ENCODE results near the gene MCF2L2. TPM values are rescaled to one million over a fixed set of nuclear protein-coding genes. Genes with fewer than 3 reads are reported as not detected.

Gene MCF2L2
- total and polyA plus RNA-seq, 9 donors: 0.09 to 0.56 (median 0.24) TPM

GRCh38 chr3:183198939-183199338 lies 229.5 kb downstream of the MCF2L2 start:
- H3K27ac ChIP-seq (ENCODE audit: low read length): no peak overlapping the region
- no peaks in the 10 kb centered on the region for H3K27me3 ChIP-seq (ENCODE audit: control insufficient read depth, insufficient read depth, low read length)
- no CpG with 5 or more reads among the region's 1 CpG for WGBS (ENCODE audit: insufficient coverage)
- no peaks in the 10 kb centered on the region for H3K36me3 ChIP-seq (ENCODE audit: control insufficient read depth, insufficient read depth, low read length)
- H3K4me1 ChIP-seq (ENCODE audit: control insufficient read depth, insufficient read depth, low read length): no peaks in the 10 kb centered on the region
- no peak for DNase-seq
- no peak overlapping the region for H3K4me3 ChIP-seq (ENCODE audit: low read length)
- H3K9me3 ChIP-seq (replicated peaks; ENCODE audit: control insufficient read depth, low read depth, low read length): no peaks in the 10 kb centered on the region

DNA sequence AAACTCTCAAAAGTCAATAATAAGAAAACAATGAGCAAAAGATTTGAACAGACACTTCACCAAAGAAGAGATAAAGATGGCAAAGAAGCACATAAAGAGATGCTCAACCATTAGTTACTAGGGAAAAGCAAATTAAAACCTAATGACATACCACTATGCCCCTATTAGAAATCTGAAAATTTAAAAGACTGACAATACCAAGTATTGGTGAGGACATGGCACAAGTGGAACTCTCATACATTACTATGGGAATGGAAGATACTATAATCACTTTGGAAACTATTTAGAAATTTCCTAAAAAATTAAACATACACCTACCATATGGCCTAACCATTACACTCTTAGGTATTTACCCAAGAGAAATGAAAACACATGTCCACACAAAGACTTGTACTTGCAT lies 230.7 kb downstream of the MCF2L2 start:
- DNase-seq: no peak
- Histone ChIP-seq H3K27ac (ENCODE audit: low read length) (no peak overlapping the region), H3K27me3 (ENCODE audit: control insufficient read depth, insufficient read depth, low read length) (no peaks in the 10 kb centered on the region), H3K4me3 (ENCODE audit: low read length) (no peak overlapping the region), H3K4me1 (ENCODE audit: control insufficient read depth, insufficient read depth, low read length) (no peaks in the 10 kb centered on the region), H3K9me3 (replicated peaks; ENCODE audit: control insufficient read depth, low read depth, low read length) (no peaks in the 10 kb centered on the region), H3K36me3 (ENCODE audit: control insufficient read depth, insufficient read depth, low read length) (no peaks in the 10 kb centered on the region)

GRCh38 chr3:183195266-183195665 lies 233.2 kb downstream of the MCF2L2 start:
- DNase-seq: no peak

DNA sequence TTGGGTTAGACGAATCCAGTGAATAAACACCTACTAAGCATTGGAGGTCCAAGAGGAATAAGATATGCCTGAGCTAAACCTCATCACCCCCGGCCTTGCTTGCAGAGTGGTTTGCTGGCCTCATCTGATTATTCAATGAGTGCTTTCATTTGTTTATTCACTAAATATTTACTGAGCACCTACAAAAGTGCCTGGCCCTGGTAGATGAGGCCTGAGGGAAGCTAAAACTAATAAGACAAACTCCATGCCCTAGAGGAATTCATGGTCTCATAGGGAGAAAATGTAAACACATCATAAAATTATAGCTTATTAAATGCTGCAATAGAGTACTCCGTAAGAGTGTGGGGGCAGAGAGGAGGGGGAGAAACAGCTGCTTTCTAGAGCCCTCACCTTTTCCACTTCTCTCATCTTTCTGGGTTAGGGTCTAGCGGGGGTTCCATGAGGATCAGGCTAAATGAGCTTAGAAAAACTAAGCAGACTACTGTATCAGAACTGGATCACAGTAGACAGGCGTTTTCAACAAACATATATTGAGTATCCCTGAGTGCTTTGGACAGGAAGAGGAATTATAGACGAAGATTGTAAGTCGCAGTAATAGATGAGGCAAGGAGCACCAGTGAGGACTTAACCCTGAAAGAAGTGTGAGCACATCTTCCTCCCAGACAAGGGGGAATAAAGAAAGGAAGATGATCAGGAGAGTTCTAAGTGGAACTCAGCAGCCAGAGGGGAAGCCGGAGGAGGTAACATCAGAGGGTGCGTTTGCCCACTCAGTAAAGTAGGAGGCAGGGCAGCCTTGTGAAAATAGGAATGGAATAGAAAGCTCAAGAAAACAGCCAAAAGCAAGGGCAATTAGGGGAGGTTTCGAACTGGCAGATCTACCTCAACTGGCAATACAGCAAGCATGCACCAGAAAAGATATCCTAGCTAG lies 234.4 kb downstream of the MCF2L2 start:
- Histone ChIP-seq H3K27ac (ENCODE audit: low read length) (no peak overlapping the region), H3K9me3 (replicated peaks; ENCODE audit: control insufficient read depth, low read depth, low read length) (no peaks in the 10 kb centered on the region), H3K4me1 (ENCODE audit: control insufficient read depth, insufficient read depth, low read length) (no peaks in the 10 kb centered on the region), H3K27me3 (ENCODE audit: control insufficient read depth, insufficient read depth, low read length) (no peaks in the 10 kb centered on the region), H3K36me3 (ENCODE audit: control insufficient read depth, insufficient read depth, low read length) (no peaks in the 10 kb centered on the region), H3K4me3 (ENCODE audit: low read length) (no peak overlapping the region)
- DNase-seq: no peak
- 69% methylated on average over 4 of the region's 10 CpGs for WGBS (ENCODE audit: insufficient coverage)

More at GRCh38 chr3:183195266-183195665, 233.2 kb downstream of the MCF2L2 start:
- Histone ChIP-seq H3K9me3 (replicated peaks; ENCODE audit: control insufficient read depth, low read depth, low read length) (no peaks in the 10 kb centered on the region), H3K27ac (ENCODE audit: low read length) (no peak overlapping the region), H3K27me3 (ENCODE audit: control insufficient read depth, insufficient read depth, low read length) (no peaks in the 10 kb centered on the region), H3K4me1 (ENCODE audit: control insufficient read depth, insufficient read depth, low read length) (no peaks in the 10 kb centered on the region), H3K4me3 (ENCODE audit: low read length) (no peak overlapping the region), H3K36me3 (ENCODE audit: control insufficient read depth, insufficient read depth, low read length) (no peaks in the 10 kb centered on the region)
- WGBS (ENCODE audit: insufficient coverage): no CpG with 5 or more reads among the region's 4 CpGs

- 78% methylated on average over 4 of the region's 7 CpGs for WGBS (ENCODE audit: insufficient coverage)
- DNase-seq: no peak
- H3K36me3 ChIP-seq (ENCODE audit: control insufficient read depth, insufficient read depth, low read length): no peaks in the 10 kb centered on the region
- H3K4me3 ChIP-seq (ENCODE audit: low read length): no peak overlapping the region
- no peaks in the 10 kb centered on the region for H3K27me3 ChIP-seq (ENCODE audit: control insufficient read depth, insufficient read depth, low read length)
- H3K4me1 ChIP-seq (ENCODE audit: control insufficient read depth, insufficient read depth, low read length): no peaks in the 10 kb centered on the region
- H3K27ac ChIP-seq (ENCODE audit: low read length): no peak overlapping the region
- no peaks in the 10 kb centered on the region for H3K9me3 ChIP-seq (replicated peaks; ENCODE audit: control insufficient read depth, low read depth, low read length)
Observed at GRCh38 chr3:183192650-183193300, 235.6 kb downstream of the MCF2L2 start.

DNA sequence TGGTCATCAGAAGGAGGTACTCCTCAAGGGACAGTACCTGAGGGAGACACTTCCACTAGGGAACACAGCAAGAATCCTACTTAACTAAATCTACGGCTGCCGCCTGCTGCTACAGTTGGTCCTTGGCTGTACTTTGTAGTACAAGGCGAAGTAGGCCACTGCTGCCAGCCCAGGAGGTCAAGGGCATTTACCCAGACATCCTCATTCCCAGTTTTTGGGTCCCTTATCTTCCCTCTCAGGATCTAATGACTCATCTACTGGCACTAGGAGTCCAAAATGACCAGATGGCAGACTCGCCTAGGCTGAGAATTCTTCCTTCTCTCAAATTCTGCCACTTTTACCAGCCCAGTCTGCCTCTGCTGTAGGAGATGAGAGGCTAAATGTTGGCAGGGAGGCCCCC lies 238.8 kb downstream of the MCF2L2 start:
- H3K27me3 ChIP-seq (ENCODE audit: control insufficient read depth, insufficient read depth, low read length): no peaks in the 10 kb centered on the region
- no peak overlapping the region for H3K27ac ChIP-seq (ENCODE audit: low read length)
- no peaks in the 10 kb centered on the region for H3K36me3 ChIP-seq (ENCODE audit: control insufficient read depth, insufficient read depth, low read length)
- no peaks in the 10 kb centered on the region for H3K9me3 ChIP-seq (replicated peaks; ENCODE audit: control insufficient read depth, low read depth, low read length)
- 88% methylated on average over 3 of the region's 4 CpGs for WGBS (ENCODE audit: insufficient coverage)
- no peak overlapping the region for H3K4me3 ChIP-seq (ENCODE audit: low read length)
- H3K4me1 ChIP-seq (ENCODE audit: control insufficient read depth, insufficient read depth, low read length): no peaks in the 10 kb centered on the region
- DNase-seq: no peak

DNA sequence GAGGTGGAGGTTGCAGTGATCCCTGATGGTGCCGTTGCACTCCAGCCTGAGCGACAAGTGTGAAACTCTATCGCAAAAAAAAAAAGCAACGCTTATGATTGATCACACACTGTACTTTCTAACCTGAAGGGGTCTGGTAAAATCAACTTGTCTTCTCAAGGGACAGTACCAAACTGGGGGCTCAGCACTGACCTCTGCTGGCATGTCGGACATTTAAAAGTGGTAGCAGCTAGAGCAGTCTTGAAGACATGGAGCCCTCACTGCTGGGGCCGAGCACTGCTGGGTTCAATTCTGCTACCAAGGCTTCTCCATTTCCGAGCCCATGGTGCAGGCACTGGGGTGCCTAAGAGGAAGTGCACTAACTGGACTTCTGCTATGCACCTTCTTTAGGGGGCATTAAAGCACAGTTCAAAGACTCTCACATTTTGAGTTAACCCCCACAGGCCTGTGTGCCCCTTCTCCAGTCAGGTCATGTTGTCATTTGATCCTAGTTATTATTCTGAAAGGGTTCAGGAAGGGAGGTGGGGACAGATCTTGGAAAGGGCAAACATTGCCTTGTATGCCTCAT lies 239.4 kb downstream of the MCF2L2 start:
- H3K9me3 ChIP-seq (replicated peaks; ENCODE audit: control insufficient read depth, low read depth, low read length): no peaks in the 10 kb centered on the region
- no peaks in the 10 kb centered on the region for H3K36me3 ChIP-seq (ENCODE audit: control insufficient read depth, insufficient read depth, low read length)
- no peaks in the 10 kb centered on the region for H3K27me3 ChIP-seq (ENCODE audit: control insufficient read depth, insufficient read depth, low read length)
- no peak for DNase-seq
- H3K4me1 ChIP-seq (ENCODE audit: control insufficient read depth, insufficient read depth, low read length): no peaks in the 10 kb centered on the region
- no peak overlapping the region for H3K4me3 ChIP-seq (ENCODE audit: low read length)
- no peak overlapping the region for H3K27ac ChIP-seq (ENCODE audit: low read length)
- WGBS (ENCODE audit: insufficient coverage): 71% methylated on average over 7 of the region's 7 CpGs

- WGBS (ENCODE audit: insufficient coverage): no CpG with 5 or more reads among the region's 4 CpGs
- Histone ChIP-seq H3K4me1 (ENCODE audit: control insufficient read depth, insufficient read depth, low read length) (no peaks in the 10 kb centered on the region), H3K9me3 (replicated peaks; ENCODE audit: control insufficient read depth, low read depth, low read length) (no peaks in the 10 kb centered on the region), H3K27me3 (ENCODE audit: control insufficient read depth, insufficient read depth, low read length) (peaks cover 15% of the 10 kb centered on the region), H3K27ac (ENCODE audit: low read length) (no peak overlapping the region), H3K36me3 (ENCODE audit: control insufficient read depth, insufficient read depth, low read length) (no peaks in the 10 kb centered on the region), H3K4me3 (ENCODE audit: low read length) (no peak overlapping the region)
- DNase-seq: no peak
Observed at GRCh38 chr3:183185696-183186095, 242.7 kb downstream of the MCF2L2 start.

DNA sequence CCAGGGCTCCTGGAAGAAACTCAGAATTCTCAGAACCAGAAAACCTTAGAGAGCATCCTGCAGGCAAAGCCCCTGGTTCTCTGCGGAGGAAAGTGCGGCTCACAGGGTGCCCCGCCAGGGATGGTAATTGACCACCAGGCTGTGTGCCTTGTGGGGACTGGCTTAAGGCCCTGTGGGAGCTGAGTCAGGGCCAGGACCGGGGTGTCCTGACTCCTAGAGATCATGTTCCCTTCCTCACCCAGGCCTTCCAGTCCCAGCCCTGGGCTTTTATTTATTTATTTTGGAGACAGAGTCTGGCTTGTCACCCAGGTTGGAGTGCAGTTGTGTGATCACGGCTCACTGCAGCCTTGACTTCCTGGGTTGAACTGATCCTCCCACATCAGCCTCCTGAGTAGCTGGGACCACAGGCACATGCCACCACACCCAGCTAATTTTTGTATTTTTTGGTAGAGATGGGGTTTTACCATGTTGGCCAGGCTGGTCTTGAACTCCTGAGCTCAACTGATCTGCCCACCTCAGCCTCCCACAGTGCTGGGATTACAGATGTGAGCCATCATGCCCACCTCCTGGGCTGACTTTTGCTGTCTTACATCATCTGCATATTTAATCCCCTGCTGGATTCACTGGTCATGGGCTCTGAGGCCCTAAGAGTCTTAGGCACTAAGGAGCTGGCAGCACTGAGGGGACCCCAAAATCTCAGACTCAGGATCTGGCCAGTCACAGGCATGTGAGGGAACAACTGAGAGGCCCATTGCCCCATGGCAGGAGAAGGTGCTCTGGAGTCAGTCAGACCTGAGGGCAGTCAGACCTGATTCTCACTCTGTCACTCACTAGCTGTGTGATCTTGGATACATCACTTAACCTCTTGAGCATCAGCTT lies 245.4 kb downstream of the MCF2L2 start:
- Histone ChIP-seq H3K9me3 (replicated peaks; ENCODE audit: control insufficient read depth, low read depth, low read length) (no peaks in the 10 kb centered on the region), H3K4me3 (ENCODE audit: low read length) (no peak overlapping the region), H3K27ac (ENCODE audit: low read length) (no peak overlapping the region), H3K27me3 (ENCODE audit: control insufficient read depth, insufficient read depth, low read length) (peaks cover 40% of the 10 kb centered on the region), H3K4me1 (ENCODE audit: control insufficient read depth, insufficient read depth, low read length) (peaks cover 13% of the 10 kb centered on the region), H3K36me3 (ENCODE audit: control insufficient read depth, insufficient read depth, low read length) (no peaks in the 10 kb centered on the region)
- 93% methylated on average over 2 of the region's 5 CpGs for WGBS (ENCODE audit: insufficient coverage)
- no peak for DNase-seq
